Measurements from ENCODE around the gene EPB41L4B. TPM values are rescaled to one million over a fixed set of nuclear protein-coding genes. Genes with fewer than 3 reads are reported as not detected.
A peak's percentile ranks its signal among the peaks of the same experiment; 100 is the strongest.

Gene EPB41L4B
- total RNA-seq, 3 donors from 2014 or later, result 11.5 to 47.2 (median 16.0) TPM

- Histone ChIP-seq H3K4me3 (no peak overlapping the region), H3K9me3 (no peaks in the 10 kb centered on the region), H3K36me3 (no peaks in the 10 kb centered on the region), H3K27ac (no peak overlapping the region), H3K4me1 (no peaks in the 10 kb centered on the region), H3K27me3 (no peaks in the 10 kb centered on the region)
- no peak for TF ChIP-seq POLR2A (IDR thresholded peaks at IDR 0.05)
- TF ChIP-seq CTCF (IDR thresholded peaks at IDR 0.05), result no peak
- no peak for DNase-seq (ENCODE audit: low spot score in 2 of 2)
- intact Hi-C loops (cut with DNase I; ENCODE audit: low total_unique reads), result no loop called here
Observed at GRCh38 chr9:109186857-109187520, 133.9 kb downstream of the EPB41L4B start.

- no peak for DNase-seq (ENCODE audit: low spot score in 2 of 2)
- intact Hi-C loops (cut with DNase I; ENCODE audit: low total_unique reads), result no loop called here
Observed at GRCh38 chr9:109182940-109183798, 137.7 kb downstream of the EPB41L4B start.

DNA sequence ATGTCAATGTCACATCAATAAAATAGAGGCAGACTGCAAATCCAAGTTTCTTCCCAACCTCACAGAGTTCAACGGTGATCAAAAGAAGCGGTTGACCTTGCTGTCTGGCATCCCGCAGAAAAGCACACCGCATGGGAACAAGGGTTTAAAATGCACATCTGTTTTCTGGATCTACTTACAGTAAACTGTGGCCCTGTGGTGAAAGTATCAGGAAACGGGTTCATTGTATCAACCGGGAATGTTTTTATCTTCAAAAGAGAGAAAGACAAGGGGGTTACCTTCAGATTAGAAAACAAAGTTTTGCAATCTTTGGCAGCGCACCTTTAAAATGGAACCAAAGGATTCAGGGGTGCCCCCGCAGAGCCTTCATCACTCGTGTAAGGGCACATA lies 138.3 kb downstream of the EPB41L4B start:
- intact Hi-C loops (cut with DNase I; ENCODE audit: low total_unique reads), result no loop called here
- H3K36me3 ChIP-seq, result no peaks in the 10 kb centered on the region
- H3K9me3 ChIP-seq, result no peaks in the 10 kb centered on the region
- TF ChIP-seq POLR2A (IDR thresholded peaks at IDR 0.05) (no peak), CTCF (IDR thresholded peaks at IDR 0.05) (no peak), POLR2AphosphoS5 (IDR thresholded peaks at IDR 0.05) (no peak)
- no peak overlapping the region for H3K27ac ChIP-seq
- no peaks in the 10 kb centered on the region for H3K4me1 ChIP-seq
- no peaks in the 10 kb centered on the region for H3K27me3 ChIP-seq
- DNase-seq (ENCODE audit: low spot score in 2 of 2), result no peak
- H3K4me3 ChIP-seq, result no peak overlapping the region

More at GRCh38 chr9:109182940-109183798, 137.7 kb downstream of the EPB41L4B start:
- no peak overlapping the region for H3K27ac ChIP-seq
- TF ChIP-seq POLR2A (IDR thresholded peaks at IDR 0.05) (no peak), POLR2AphosphoS5 (IDR thresholded peaks at IDR 0.05) (no peak), CTCF (IDR thresholded peaks at IDR 0.05) (peak in 2 of 3 donors; percentile 8 to 19)
- no peaks in the 10 kb centered on the region for H3K9me3 ChIP-seq
- H3K27me3 ChIP-seq, result no peaks in the 10 kb centered on the region
- H3K4me1 ChIP-seq, result no peaks in the 10 kb centered on the region
- H3K4me3 ChIP-seq, result no peak overlapping the region
- no peaks in the 10 kb centered on the region for H3K36me3 ChIP-seq

GRCh38 chr9:109181284-109181683 lies 139.6 kb downstream of the EPB41L4B start:
- intact Hi-C loops (cut with DNase I; ENCODE audit: low total_unique reads), result no loop called here
- no peak for TF ChIP-seq CTCF (IDR thresholded peaks at IDR 0.05)
- no peak for TF ChIP-seq POLR2A (IDR thresholded peaks at IDR 0.05)
- no peak for TF ChIP-seq POLR2AphosphoS5 (IDR thresholded peaks at IDR 0.05)
- H3K27me3 ChIP-seq, result no peaks in the 10 kb centered on the region
- no peak overlapping the region for H3K4me3 ChIP-seq
- no peak overlapping the region for H3K27ac ChIP-seq
- H3K36me3 ChIP-seq, result no peaks in the 10 kb centered on the region
- H3K9me3 ChIP-seq, result no peaks in the 10 kb centered on the region
- no peak for DNase-seq (ENCODE audit: low spot score in 2 of 2)
- H3K4me1 ChIP-seq, result no peaks in the 10 kb centered on the region

Data from breast epithelium (tissue), 4 donors.